PC-3 (cell line): ENCODE results near the gene TESMIN.

ENCODE experiments used
- CTCF ChIP-seq: fragments of 300-600 bp; sonication (generic); conservative IDR thresholded peaks from 2 replicates; pipeline ENCODE4 v1.5.1; 2017; ENCODE audit warnings: antibody characterized with exemption, low read depth, mild to moderate bottlenecking, low read length
- EZH2 ChIP-seq: fragments of 300-600 bp; sonication (generic); IDR thresholded peaks from one replicate; pipeline ENCODE4 v1.6.1; 2017; ENCODE audit warnings: antibody characterized with exemption, mild to moderate bottlenecking, low read length; ENCODE audit not compliant: unreplicated experiment
- EZH2phosphoT487 ChIP-seq: fragments of 300-600 bp; sonication (generic); IDR thresholded peaks from 2 replicates; pipeline ENCODE4 v1.6.1; 2018; ENCODE audit warnings: mild to moderate bottlenecking, antibody characterized with exemption, low read length, borderline replicate concordance

- TF ChIP-seq CTCF = no peak
- no peak for TF ChIP-seq EZH2
- no peak for TF ChIP-seq EZH2phosphoT487
These were observed 9.9 kb downstream of the TESMIN start for GRCh38 chr11:68741463-68741862.
